D341Med (cell line): Measurements from ENCODE around the gene RNLS.

Experiments
- DNase-seq: peaks from one replicate; pipeline ENCODE4 v3.0.0; 2012; ENCODE audit warnings: low spot score

Gene RNLS

GRCh38 chr10:88230251-88230650 lies 352.9 kb downstream of the RNLS start:
- DNase-seq, result no peak

- DNase-seq, result no peak
These were observed 355.0 kb downstream of the RNLS start for GRCh38 chr10:88228130-88228529.

- no peak for DNase-seq
These were observed 355.6 kb downstream of the RNLS start for GRCh38 chr10:88227342-88228018.

- DNase-seq, result no peak
These were observed 356.2 kb downstream of the RNLS start for GRCh38 chr10:88226891-88227290.

GRCh38 chr10:88226071-88226659 lies 357.0 kb downstream of the RNLS start:
- no peak for DNase-seq
